Right forelimb (tissue), 1 donor: ENCODE data around the gene HRAS.

Source experiments
- DNase-seq: peaks from one replicate; pipeline ENCODE4 v3.0.0-alpha.2; 2018

The HRAS gene

GRCh38 chr11:567011-567628 lies 31.7 kb upstream of the HRAS start:
- DNase-seq, result no peak

- no peak for DNase-seq
These were observed 30.6 kb upstream of the HRAS start for GRCh38 chr11:565921-566509.

DNA sequence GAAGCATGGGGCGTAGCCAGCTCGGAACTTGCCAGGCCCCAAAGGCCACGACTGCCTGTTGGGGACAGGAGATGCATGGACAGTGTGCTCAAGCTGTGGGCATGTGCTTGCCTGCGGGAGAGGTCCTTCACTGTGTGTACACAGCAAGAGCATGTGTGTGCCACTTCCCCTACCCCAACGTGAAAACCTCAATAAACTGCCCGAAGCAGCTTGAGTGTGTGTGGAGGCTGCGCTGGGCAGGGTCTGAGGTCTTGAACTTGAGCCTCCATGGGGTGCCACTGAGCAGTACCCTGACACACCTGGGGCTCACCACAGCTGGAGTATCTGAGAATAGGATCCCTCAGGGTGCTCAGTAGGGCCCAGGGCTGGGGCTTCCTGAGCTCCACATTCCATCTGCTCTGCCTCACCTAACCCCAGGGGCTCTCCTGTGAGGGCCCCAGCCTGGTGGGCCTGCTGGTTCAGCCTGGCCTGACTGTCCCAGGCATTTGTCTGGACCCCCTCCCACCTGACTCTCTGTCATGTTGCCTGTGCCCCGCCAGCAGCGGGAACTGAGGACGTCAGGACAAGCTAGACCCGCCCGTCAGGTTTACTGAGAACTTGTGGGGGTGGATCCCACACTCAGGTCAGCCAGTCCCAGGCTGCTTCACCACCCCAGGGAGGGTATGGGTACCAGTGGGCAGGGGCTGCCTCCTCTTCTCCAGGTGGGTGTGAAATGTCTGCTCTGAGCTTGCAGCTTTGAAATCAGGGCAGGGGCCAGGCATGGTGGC lies 28.6 kb upstream of the HRAS start:
- DNase-seq, result no peak

DNA sequence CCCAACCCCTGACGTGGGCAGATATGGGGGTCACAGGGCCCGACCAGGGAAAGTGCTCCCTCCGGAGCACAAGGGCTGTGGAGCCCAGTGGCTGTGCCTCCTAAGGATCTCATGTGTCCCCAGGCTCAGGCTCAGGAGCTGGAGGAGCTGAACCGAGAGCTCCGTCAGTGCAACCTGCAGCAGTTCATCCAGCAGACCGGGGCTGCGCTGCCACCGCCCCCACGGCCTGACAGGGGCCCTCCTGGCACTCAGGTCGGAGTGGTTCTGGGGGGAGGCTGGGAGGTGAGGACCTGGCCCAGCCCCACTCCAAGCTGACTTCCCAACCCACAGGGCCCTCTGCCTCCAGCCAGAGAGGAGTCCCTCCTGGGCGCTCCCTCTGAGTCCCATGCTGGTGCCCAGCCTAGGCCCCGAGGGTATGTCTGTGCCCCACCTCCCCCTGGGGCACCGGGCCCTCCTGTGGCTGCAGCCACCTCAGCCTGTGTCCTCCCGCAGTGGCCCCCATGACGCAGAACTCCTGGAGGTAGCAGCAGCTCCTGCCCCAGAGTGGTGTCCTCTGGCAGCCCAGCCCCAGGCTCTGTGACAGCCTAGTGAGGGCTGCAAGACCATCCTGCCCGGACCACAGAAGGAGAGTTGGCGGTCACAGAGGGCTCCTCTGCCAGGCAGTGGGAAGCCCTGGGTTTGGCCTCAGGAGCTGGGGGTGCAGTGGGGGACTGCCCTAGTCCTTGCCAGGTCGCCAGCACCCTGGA lies 27.9 kb upstream of the HRAS start:
- DNase-seq, result no peak

GRCh38 chr11:562046-562645 lies 26.8 kb upstream of the HRAS start:
- no peak for DNase-seq

- DNase-seq, result no peak
These were observed 26.0 kb upstream of the HRAS start for GRCh38 chr11:561148-562003.

DNA sequence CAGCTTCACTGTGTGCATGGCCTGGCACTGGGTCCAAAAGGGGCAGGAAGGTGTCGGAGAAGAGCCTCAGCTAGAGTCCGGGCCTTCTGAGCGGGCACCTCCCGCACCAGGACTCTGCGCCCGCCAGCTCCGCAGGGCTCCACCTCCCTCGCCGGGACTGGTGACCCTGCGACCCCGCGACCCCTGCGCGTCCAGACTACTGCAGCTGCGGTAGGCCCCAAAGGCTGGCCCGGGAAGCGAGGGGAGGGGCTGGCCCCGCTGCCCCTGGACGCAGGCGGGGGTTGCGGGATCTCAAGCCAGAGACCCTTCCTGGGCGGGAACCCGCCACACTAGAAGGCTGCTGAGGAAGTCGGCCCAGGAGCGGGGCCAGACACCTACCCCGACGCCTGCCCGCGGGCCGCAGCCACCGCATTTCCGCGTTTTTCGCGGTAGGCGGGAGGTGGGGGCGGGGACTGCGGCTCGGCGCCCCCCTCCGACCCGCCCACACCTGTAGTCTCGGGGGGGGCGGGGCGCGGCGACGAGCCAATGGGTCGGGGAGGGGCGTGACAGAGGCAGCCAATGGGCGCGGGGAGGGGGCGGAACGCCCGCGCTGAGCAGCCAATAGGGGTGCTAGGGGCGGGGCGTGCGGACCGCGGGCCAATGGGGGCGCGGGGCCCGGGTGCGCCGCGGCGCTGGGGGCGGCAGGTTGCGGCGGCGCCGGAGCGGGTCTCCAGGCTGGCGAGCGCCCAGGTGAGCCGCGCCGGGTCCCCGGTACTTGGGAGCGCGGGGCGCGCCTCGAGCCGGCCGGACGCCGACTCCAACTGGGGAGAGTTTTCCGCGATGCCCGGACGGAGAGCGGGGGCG lies 25.1 kb upstream of the HRAS start, which contains the start of the genes LMNTD2 and RASSF7:
TSS of gene LMNTD2 (minus strand) at position 434 of the 843 bp plus-strand sequence. CDS start at position 412, 22 bp downstream.
TSS of gene RASSF7 (plus strand) at position 666 of the 843 bp plus-strand sequence. CDS start 799 bp downstream, outside the sequence.
- DNase-seq, result peak; percentile 94

GRCh38 chr11:559712-560304 lies 24.4 kb upstream of the HRAS start:
- DNase-seq, result no peak

GRCh38 chr11:559020-559620 lies 23.7 kb upstream of the HRAS start:
- DNase-seq, result no peak

DNA sequence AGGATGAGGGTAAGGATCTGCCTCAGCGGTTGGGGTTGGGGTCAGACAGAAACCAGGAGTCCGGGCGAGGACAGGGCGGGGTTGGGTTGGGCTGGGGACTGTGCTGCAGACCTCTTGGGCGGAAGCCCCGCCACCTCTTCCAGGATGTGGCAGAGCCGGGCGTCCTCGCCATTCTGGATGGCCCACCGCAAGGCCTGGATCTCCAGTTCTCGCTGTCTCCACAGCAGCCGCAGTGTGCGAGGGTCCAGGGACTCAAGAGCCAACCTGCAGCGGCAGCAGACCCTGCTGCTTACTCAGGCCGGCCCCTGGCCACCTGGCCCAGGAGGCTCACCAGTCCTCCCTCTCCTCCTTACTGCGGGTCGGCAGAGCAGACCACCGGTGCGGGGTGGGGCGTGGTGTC lies 23.1 kb upstream of the HRAS start:
- no peak for DNase-seq

GRCh38 chr11:557328-558132 lies 22.2 kb upstream of the HRAS start:
- DNase-seq, result no peak

GRCh38 chr11:556662-557256 lies 21.4 kb upstream of the HRAS start:
- no peak for DNase-seq

DNA sequence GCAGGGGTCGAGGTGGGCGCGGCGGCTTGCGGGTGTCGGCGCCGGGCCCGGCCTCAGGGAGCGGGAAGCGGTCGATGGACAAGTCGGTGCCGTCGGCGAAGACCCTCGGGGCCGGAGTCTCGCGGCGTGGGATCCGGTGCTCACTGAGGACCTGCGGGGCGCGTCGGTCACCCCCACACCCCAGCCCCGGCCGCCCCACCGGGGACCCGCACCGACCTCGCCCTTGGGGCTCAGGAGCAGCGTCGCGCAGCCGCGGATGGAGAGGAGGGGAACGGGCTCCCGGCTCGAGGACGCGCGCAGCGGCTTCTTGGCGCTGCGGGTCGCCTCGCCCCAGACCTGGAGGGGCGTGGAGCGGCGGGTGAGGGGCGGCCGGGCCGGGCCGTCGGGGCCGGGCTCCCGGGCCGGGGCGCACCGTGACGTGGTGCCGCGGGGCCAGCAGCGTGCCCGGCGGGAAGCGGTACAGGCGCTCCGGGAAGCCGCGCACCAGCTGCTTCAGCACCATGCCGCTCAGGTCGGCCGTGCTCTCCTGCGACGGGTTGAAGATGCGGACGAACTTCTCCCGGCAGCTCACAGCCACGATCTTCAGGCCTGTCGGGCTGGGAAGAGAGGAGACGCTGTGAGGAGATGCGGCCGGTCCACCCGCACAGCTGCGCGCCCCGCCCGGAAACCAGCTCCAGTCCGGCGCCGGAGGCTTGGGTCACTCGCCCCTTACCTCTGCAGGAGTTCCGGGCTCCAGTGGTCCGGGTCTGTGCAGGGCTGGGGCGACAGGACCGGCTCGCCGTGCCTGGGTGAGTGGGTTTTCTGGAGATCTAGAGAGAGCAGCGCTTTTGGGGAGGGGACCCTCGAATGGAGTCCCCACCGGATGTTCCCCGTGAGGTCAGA lies 20.6 kb upstream of the HRAS start:
- DNase-seq, result no peak

- no peak for DNase-seq
These were observed 19.9 kb upstream of the HRAS start for GRCh38 chr11:555227-555779.

- DNase-seq, result no peak
These were observed 19.3 kb upstream of the HRAS start for GRCh38 chr11:554428-555226.

DNA sequence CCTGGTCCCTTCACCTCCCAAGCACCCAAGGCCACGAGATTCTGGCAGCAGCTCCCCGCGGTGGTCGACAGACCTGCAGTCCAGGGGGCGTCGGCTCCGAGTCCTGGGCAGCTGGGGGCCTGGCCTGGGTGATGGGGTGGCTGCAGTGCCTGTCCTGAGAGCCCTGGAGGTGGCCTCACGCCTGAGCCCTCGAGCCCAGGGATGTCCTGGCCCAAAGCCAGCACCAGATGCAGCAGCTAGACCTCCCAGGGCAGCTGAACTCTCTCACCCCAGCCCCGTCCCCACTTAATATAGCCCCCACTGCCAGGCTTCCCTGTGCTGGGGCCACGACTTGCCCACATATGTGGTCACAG lies 18.6 kb upstream of the HRAS start:
- no peak for DNase-seq
